Lower lobe of right lung (tissue), 2 donors: ENCODE measurements around the gene COQ4. TPM values are rescaled to one million over a fixed set of nuclear protein-coding genes. Genes with fewer than 3 reads are reported as not detected.
"Not testable (repeated sequence)": the region's sequence is repeated elsewhere in the genome, so short reads cannot be mapped to it uniquely, and the experiment has no call there.

Experiments
- ATAC-seq, 2 donors: fragments of 200-7000 bp; cut with Tn5 transposase; one replicate each; pipeline ENCODE4 v1.9.1; 2020 to 2022; ENCODE audit warnings: mild to moderate bottlenecking in 2 of 2, moderate library complexity in 2 of 2
- DNase-seq: peaks from one replicate; pipeline ENCODE4 v3.0.0-alpha.2; 2020
- H3K27ac ChIP-seq: fragments of 200-600 bp; one replicate; pipeline ENCODE4 v1.8.0; 2022
- H3K27me3 ChIP-seq: fragments of 200-600 bp; one replicate; pipeline ENCODE4 v1.8.0; 2022; ENCODE audit warnings: low read depth
- H3K36me3 ChIP-seq: fragments of 200-600 bp; one replicate; pipeline ENCODE4 v1.8.0; 2022; ENCODE audit warnings: mild to moderate bottlenecking
- H3K4me1 ChIP-seq: fragments of 200-600 bp; one replicate; pipeline ENCODE4 v1.8.0; 2022
- H3K4me3 ChIP-seq: fragments of 200-600 bp; one replicate; pipeline ENCODE4 v1.8.0; 2022; ENCODE audit warnings: mild to moderate bottlenecking
- H3K9me3 ChIP-seq: fragments of 200-600 bp; one replicate; pipeline ENCODE4 v1.8.0; 2022
- intact Hi-C: fragments of 100-400 bp; cut with DNase I; formaldehyde crosslinking; loops from one replicate; pipeline ENCODE4 v1.11.0; 2022
- total RNA-seq: library from RNA; stranded (reverse); fragmentation: NEBNext Ultra II Directional; extraction: Animal tissue kit (Norgen Biotek cat#: 25700); gene quantifications from one replicate; pipeline ENCODE4 v1.2.1, GENCODE V29; 2021
- TF ChIP-seq, protein P1 (sequence below): fragments of 200-600 bp; IDR thresholded peaks from one replicate; pipeline ENCODE4 v1.8.0; 2022; ENCODE audit warnings: antibody characterized with exemption, mild to moderate bottlenecking
- donor health status: DM: no; HTN: yes; CAD: no; lungs with severe emphysema.

Gene COQ4
- total RNA-seq, 1 donor from 2014 or later = 35.9 TPM

DNA sequence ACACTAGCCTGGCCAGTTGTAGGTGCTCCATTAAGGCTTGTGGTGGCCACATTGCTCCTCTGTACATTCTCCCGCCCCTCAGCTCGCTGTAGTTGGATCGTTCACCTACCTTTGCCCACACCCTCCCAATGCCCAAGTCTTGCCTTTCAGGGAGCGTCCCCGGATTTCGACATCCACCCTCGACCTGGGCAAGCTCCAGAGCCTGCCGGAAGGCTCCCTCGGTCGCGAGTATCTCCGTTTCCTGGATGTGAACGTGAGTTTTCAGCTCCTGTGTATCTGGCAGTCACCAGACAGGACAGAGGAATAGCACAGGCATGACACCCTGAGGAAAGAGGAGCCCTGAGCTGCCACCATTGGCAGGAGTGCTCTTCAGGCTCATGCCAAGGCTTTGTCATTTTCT lies 3.0 kb downstream of the COQ4 start:
- no peak overlapping the region for H3K4me3 ChIP-seq
- H3K27me3 ChIP-seq = no peaks in the 10 kb centered on the region
- DNase-seq (no peak), ATAC-seq (no peak)
- TF ChIP-seq, protein P1, sequence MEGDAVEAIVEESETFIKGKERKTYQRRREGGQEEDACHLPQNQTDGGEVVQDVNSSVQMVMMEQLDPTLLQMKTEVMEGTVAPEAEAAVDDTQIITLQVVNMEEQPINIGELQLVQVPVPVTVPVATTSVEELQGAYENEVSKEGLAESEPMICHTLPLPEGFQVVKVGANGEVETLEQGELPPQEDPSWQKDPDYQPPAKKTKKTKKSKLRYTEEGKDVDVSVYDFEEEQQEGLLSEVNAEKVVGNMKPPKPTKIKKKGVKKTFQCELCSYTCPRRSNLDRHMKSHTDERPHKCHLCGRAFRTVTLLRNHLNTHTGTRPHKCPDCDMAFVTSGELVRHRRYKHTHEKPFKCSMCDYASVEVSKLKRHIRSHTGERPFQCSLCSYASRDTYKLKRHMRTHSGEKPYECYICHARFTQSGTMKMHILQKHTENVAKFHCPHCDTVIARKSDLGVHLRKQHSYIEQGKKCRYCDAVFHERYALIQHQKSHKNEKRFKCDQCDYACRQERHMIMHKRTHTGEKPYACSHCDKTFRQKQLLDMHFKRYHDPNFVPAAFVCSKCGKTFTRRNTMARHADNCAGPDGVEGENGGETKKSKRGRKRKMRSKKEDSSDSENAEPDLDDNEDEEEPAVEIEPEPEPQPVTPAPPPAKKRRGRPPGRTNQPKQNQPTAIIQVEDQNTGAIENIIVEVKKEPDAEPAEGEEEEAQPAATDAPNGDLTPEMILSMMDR = no peak
- no peak overlapping the region for H3K27ac ChIP-seq
- peaks cover 23% of the 10 kb centered on the region for H3K4me1 ChIP-seq
- no peaks in the 10 kb centered on the region for H3K9me3 ChIP-seq
- H3K36me3 ChIP-seq = peaks cover 47% of the 10 kb centered on the region
- intact Hi-C loops = no loop called here

DNA sequence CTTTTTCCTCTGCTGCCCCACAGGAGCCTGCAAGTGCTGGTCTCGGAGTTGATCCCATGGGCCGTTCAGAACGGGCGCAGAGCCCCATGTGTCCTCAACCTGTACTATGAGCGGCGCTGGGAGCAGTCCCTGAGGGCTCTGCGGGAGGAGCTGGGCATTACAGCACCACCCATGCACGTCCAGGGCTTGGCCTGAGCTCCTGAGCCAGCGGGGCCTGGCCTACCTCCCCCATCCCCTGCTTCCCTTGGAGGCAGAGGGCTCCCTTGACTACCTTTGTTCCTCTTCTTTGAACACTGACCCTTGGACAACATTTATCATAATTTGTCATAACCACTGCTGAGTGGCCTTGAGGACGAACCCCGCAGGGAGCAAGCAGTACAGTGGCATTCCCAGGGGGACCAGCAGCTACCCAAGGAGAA lies 10.8 kb downstream of the COQ4 start:
- peaks cover 42% of the 10 kb centered on the region for H3K36me3 ChIP-seq
- intact Hi-C loops = no loop called here
- H3K27ac ChIP-seq = no peak overlapping the region
- DNase-seq = no peak
- no peak overlapping the region for H3K4me3 ChIP-seq
- no peaks in the 10 kb centered on the region for H3K9me3 ChIP-seq
- no peaks in the 10 kb centered on the region for H3K27me3 ChIP-seq
- no peaks in the 10 kb centered on the region for H3K4me1 ChIP-seq
- no peak for ATAC-seq
- TF ChIP-seq, protein P1 = no peak

DNA sequence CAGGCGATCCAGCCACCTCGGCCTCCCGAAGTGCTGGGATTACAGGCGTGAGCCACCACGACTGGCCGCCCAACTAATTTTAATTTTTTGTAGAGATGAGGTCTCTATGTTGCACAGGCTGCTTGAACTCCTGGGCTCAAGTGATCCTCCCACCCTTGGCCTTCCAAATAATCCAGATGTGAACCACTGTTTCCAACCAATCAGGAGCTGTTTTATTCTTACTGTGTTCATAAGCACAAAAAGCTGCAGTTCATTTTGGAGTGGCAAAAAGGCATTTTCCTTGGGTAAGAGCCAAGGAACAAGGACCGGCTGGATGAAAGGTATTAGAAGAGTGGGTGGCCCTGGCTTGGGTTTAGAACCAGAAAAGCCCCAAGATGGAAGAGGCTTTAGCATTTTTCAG lies 12.5 kb downstream of the COQ4 start:
- TF ChIP-seq, protein P1 = no peak
- Histone ChIP-seq H3K27me3 (no peaks in the 10 kb centered on the region), H3K36me3 (peaks cover 37% of the 10 kb centered on the region), H3K4me1 (peaks cover 6% of the 10 kb centered on the region), H3K27ac (no peak overlapping the region), H3K4me3 (no peak overlapping the region), H3K9me3 (no peaks in the 10 kb centered on the region)
- intact Hi-C loops = no loop called here
- ATAC-seq (no peak), DNase-seq (no peak)

DNA sequence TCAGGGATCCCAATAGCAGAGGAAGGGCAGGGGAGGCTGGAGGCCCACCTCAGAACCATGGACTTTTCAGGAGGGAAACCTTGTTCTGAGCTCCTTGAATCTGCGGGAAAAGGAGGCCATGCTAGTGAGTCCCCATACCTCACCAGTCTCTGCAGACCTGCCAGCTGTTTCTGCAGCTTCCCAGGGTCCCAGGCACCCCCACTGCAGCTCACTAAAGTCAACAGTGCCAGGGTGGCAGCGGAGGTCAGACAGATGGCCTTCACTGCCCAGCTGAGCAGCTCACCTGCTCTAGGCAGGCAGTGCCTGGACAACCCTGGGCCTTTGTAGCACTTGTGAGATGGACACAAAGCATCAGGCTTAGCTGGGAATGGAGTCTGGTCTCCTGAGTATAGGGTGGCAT lies 13.3 kb downstream of the COQ4 start:
- Histone ChIP-seq H3K36me3 (peaks cover 37% of the 10 kb centered on the region), H3K4me1 (peaks cover 7% of the 10 kb centered on the region), H3K9me3 (no peaks in the 10 kb centered on the region), H3K27ac (no peak overlapping the region), H3K4me3 (no peak overlapping the region), H3K27me3 (no peaks in the 10 kb centered on the region)
- no peak for DNase-seq
- intact Hi-C loops = no loop called here
- TF ChIP-seq, protein P1 = no peak
- ATAC-seq = no peak

DNA sequence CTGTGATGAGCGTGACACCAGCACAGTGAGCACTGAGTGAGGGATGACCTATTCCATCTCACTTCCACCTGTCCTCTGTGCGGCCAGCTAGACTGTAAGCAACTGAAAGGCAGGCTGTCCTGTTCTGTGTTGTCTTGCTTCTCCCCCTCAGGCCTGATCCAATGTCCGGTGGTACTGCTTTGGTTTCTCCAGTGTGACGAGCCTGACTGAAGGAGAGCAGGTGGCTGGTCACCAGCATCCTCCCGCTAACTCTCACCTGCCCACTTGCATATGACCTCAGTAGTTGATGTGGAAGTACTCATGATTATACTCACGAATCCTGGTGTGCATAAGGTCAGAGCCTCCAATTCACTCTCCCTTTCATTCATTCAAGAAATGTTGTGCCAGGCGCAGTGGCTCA lies 15.3 kb downstream of the COQ4 start:
- intact Hi-C loops = no loop called here

DNA sequence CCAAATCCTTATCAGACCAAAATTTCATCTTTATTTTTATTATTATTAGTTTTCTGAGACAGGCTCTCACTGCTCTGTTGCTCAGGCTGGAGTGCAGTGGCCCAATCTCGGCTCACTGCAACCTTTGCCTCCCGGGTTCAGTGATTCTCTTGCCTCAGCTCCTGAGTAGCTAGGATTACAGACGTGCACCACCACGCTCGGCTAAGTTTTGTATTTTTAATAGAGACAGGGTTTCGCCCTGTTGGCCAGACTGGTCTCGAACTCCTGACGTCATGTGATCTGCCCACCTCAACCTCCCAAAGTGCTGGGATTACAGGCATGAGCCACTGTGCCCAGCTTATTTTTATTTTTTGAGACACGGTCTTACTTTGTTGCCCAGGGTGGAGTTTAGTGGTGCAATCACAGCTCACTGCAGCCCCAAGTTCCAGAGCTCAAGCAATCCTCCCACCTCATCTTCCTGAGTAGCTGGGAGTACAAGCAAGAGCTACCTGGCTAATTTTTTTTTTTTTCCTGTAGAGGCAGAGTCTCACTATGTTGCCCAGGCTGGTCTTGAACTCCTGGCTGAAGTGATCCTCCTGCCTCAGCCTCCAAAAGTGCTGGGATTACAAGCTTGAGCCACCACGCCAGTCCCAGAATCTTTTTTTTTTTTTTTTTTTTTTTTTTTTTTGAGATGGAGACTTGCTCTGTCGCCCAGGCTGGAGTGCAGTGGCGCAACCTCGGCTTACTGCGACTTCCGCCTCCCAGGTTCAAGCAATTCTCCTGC lies 16.4 kb downstream of the COQ4 start:
- H3K27ac ChIP-seq, DNase-seq, H3K27me3 ChIP-seq, ATAC-seq, H3K9me3 ChIP-seq, intact Hi-C loops, H3K4me3 ChIP-seq: not testable (repeated sequence)
- Histone ChIP-seq H3K4me1 (peaks cover 15% of the 10 kb centered on the region), H3K36me3 (peaks cover 21% of the 10 kb centered on the region)

More for the DNA sequence above, 15.3 kb downstream of the COQ4 start:
- H3K4me3 ChIP-seq = no peak overlapping the region
- DNase-seq = no peak
- H3K9me3 ChIP-seq = no peaks in the 10 kb centered on the region
- H3K27ac ChIP-seq = no peak overlapping the region
- H3K4me1 ChIP-seq = peaks cover 15% of the 10 kb centered on the region
- H3K27me3 ChIP-seq = no peaks in the 10 kb centered on the region
- TF ChIP-seq, protein P1 = no peak
- no peak for ATAC-seq
- peaks cover 21% of the 10 kb centered on the region for H3K36me3 ChIP-seq
